A673 (cell line): ENCODE data around the gene BAK1. TPM values are rescaled to one million over a fixed set of nuclear protein-coding genes. Genes with fewer than 3 reads are reported as not detected.
A peak's percentile ranks its signal among the peaks of the same experiment; 100 is the strongest.

Experiments
- BruUV-seq: library from RNA; stranded (reverse); fragments of 400-500 nt; replicated peaks from 2 replicates; lab custom pipeline; 2021; lab: Mats Ljungman, UMichigan
- CTCF ChIA-PET: fragments of 300-600 bp; sonication (Branson Sonifier 250); formaldehyde crosslinking; loops from one replicate; lab custom pipeline; 2022; ENCODE audit warnings: antibody characterized with exemption; lab: Charles Lee
- POLR2A ChIA-PET: fragments of 300-600 bp; sonication (Branson Sonifier 250); formaldehyde crosslinking; loops from one replicate; lab custom pipeline; 2022; ENCODE audit warnings: antibody characterized with exemption; ENCODE audit not compliant: low non-redundant PET; lab: Charles Lee
- DNase-seq: peaks from one replicate; pipeline ENCODE4 v3.0.0-alpha.2; 2015; ENCODE audit warnings: low spot score
- H3K27ac ChIP-seq: fragments of 200-600 bp; sonication (generic); 2 replicates; pipeline ENCODE4 v1.5.1; 2016; ENCODE audit warnings: mixed run types, low read depth, mild to moderate bottlenecking, mixed read lengths, antibody characterized with exemption, low read length; ENCODE audit not compliant: poor library complexity, severe bottlenecking
- H3K27me3 ChIP-seq: fragments of 200-600 bp; sonication (generic); replicated peaks from 2 replicates; pipeline ENCODE4 v1.6.1; 2017; ENCODE audit warnings: mixed run types, low read depth, mild to moderate bottlenecking, mixed read lengths, antibody characterized with exemption, low read length; ENCODE audit not compliant: insufficient read depth, poor library complexity
- H3K36me3 ChIP-seq: fragments of 200-600 bp; sonication (generic); 2 replicates; pipeline ENCODE4 v1.6.1; 2016; ENCODE audit warnings: mixed run types, mild to moderate bottlenecking, mixed read lengths, antibody characterized with exemption, low read length; ENCODE audit not compliant: insufficient read depth, poor library complexity, severe bottlenecking
- H3K4me1 ChIP-seq: fragments of 200-600 bp; sonication (generic); 2 replicates; pipeline ENCODE4 v1.6.1; 2017; ENCODE audit warnings: mixed run types, mild to moderate bottlenecking, mixed read lengths, antibody characterized with exemption, low read length; ENCODE audit not compliant: insufficient read depth, poor library complexity, severe bottlenecking
- H3K4me3 ChIP-seq: fragments of 200-600 bp; sonication (generic); 2 replicates; pipeline ENCODE4 v1.5.1; 2016; ENCODE audit warnings: low read depth, mixed run types, mild to moderate bottlenecking, mixed read lengths, low read length; ENCODE audit not compliant: poor library complexity, severe bottlenecking
- H3K9me3 ChIP-seq: fragments of 200-600 bp; sonication (generic); 2 replicates; pipeline ENCODE4 v1.6.1; 2016; ENCODE audit warnings: mixed run types, low read depth, mild to moderate bottlenecking, mixed read lengths, antibody characterized with exemption, low read length; ENCODE audit not compliant: poor library complexity, severe bottlenecking
- EZH2 ChIP-seq: fragments of 200-600 bp; sonication (generic); IDR thresholded peaks from 2 replicates; pipeline ENCODE4 v1.6.1; 2017; ENCODE audit warnings: borderline replicate concordance, low read depth, mild to moderate bottlenecking, mixed read lengths, antibody characterized with exemption, low read length; ENCODE audit not compliant: poor library complexity, severe bottlenecking
- intact Hi-C: fragments of 100-400 bp; cut with micrococcal nuclease; formaldehyde crosslinking; loops from one replicate; pipeline ENCODE4 v1.10.0; 2022; ENCODE audit not compliant: unreplicated experiment
- total RNA-seq: library from RNA; stranded (reverse); gene quantifications from 2 replicates; pipeline ENCODE4 v1.2.3, GENCODE V29; 2021
- TF ChIP-seq, protein P1 (sequence below): fragments of 300-800, 200-600 bp; sonication (generic); conservative IDR thresholded peaks from 2 replicates; pipeline ENCODE4 v1.5.1; 2017; ENCODE audit warnings: low read depth, mild to moderate bottlenecking, antibody characterized with exemption, low read length, moderate library complexity, mixed read lengths

The BAK1 gene
- total RNA-seq, 1 experiment from 2014 or later = 27.1 TPM

DNA sequence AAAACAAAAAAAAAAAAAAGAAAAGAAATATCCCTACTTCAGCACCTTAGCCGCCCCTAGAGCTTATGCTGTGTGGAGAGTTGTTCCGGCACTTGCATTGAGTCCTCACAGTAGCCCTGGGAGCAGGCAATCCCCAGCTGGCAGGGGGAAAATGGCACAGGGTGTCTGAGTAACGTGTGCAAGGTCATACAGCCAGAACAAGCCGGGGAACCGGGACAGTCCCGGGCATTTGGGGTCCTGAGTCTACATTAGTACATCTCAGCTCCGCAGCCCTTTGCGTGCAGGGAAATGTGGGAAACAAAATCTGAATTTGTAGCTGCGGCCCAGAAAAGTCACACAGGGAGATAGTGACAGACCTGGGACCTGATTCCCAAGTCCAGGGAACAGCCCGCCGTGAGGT, 3.4 kb downstream of the BAK1 start:
- ChIA-PET CTCF (no interaction called here), POLR2A (no interaction called here)

GRCh38 chr6:33575211-33575610, 4.9 kb downstream of the BAK1 start:
- H3K4me3 ChIP-seq = no peak overlapping the region
- peaks cover 12% of the 10 kb centered on the region for H3K36me3 ChIP-seq
- H3K4me1 ChIP-seq = peaks cover 15% of the 10 kb centered on the region
- CTCF ChIA-PET = interaction anchor here (0.6 kb wide), 1 partner anchor 626 kb away, joined by 3 read pairs; no protein-coding TSS in a partner anchor
- H3K27me3 ChIP-seq = no peaks in the 10 kb centered on the region
- no peak overlapping the region for H3K27ac ChIP-seq
- DNase-seq = no peak
- POLR2A ChIA-PET = no interaction called here
- BruUV-seq = no TSS peak
- no peak for TF ChIP-seq EZH2
- TF ChIP-seq, protein P1, sequence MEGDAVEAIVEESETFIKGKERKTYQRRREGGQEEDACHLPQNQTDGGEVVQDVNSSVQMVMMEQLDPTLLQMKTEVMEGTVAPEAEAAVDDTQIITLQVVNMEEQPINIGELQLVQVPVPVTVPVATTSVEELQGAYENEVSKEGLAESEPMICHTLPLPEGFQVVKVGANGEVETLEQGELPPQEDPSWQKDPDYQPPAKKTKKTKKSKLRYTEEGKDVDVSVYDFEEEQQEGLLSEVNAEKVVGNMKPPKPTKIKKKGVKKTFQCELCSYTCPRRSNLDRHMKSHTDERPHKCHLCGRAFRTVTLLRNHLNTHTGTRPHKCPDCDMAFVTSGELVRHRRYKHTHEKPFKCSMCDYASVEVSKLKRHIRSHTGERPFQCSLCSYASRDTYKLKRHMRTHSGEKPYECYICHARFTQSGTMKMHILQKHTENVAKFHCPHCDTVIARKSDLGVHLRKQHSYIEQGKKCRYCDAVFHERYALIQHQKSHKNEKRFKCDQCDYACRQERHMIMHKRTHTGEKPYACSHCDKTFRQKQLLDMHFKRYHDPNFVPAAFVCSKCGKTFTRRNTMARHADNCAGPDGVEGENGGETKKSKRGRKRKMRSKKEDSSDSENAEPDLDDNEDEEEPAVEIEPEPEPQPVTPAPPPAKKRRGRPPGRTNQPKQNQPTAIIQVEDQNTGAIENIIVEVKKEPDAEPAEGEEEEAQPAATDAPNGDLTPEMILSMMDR = no peak
- intact Hi-C loops = loop anchor here (10.0 kb wide), 1 partner anchor 150 kb away; the partner anchor contains the start of gene SYNGAP1
- no peaks in the 10 kb centered on the region for H3K9me3 ChIP-seq

More for the DNA sequence above, 3.4 kb downstream of the BAK1 start:
- DNase-seq = no peak
- Histone ChIP-seq H3K4me1 (peaks cover 9% of the 10 kb centered on the region), H3K27me3 (no peaks in the 10 kb centered on the region), H3K27ac (no peak overlapping the region), H3K4me3 (no peak overlapping the region), H3K9me3 (no peaks in the 10 kb centered on the region), H3K36me3 (peaks cover 12% of the 10 kb centered on the region)
- intact Hi-C loops = loop anchor here (10.0 kb wide), 1 partner anchor 152 kb away; the partner anchor contains the start of gene SYNGAP1
- TF ChIP-seq, protein P1 = no peak
- no peak for TF ChIP-seq EZH2
- BruUV-seq = no TSS peak

GRCh38 chr6:33571637-33572316, 8.3 kb downstream of the BAK1 start:
- Histone ChIP-seq H3K4me1 (peaks cover 18% of the 10 kb centered on the region), H3K27ac (peak overlapping the region; percentile 75), H3K36me3 (peaks cover 12% of the 10 kb centered on the region), H3K9me3 (no peaks in the 10 kb centered on the region), H3K4me3 (peak overlapping the region; percentile 56), H3K27me3 (no peaks in the 10 kb centered on the region)
- BruUV-seq = no TSS peak
- peak; percentile 68 for DNase-seq
- ChIA-PET POLR2A (interaction anchor here (0.5 kb wide), 1 partner anchor 138 kb away, joined by 3 read pairs; no protein-coding TSS in a partner anchor), CTCF (interaction anchor here (0.6 kb wide), 1 partner anchor 8 kb away, joined by 3 read pairs; no protein-coding TSS in a partner anchor)
- TF ChIP-seq, protein P1 = no peak
- TF ChIP-seq EZH2 = no peak
- intact Hi-C loops = loop anchor here (10.0 kb wide), 1 partner anchor 147 kb away; the partner anchor contains the start of gene SYNGAP1
